HepG2 (cell line): Measurements from ENCODE around the gene STBD1. TPM values are rescaled to one million over a fixed set of nuclear protein-coding genes. Genes with fewer than 3 reads are reported as not detected.

Experiments
- CCAR2 ChIP-seq: fragments of 200-400 bp; formaldehyde crosslinking; optimal IDR thresholded peaks from 2 replicates; pipeline ENCODE3; 2018; ENCODE audit warnings: low read depth, mild to moderate bottlenecking, low read length, moderate library complexity
- CREM ChIP-seq, 2 experiments: sonication (generic) in 1 of 2; formaldehyde crosslinking in 1 of 2; IDR thresholded peaks; 2 replicates each; pipeline versions ENCODE4 v1.4.0 to v1.6.1; 2016 to 2020; ENCODE audit warnings: antibody characterized with exemption in 1 of 2, mild to moderate bottlenecking in 1 of 2, missing genetic modification reagents in 1 of 2
- MAFG ChIP-seq: sonication (generic); formaldehyde crosslinking; IDR thresholded peaks from 2 replicates; pipeline ENCODE4 v1.5.1; 2020; ENCODE audit warnings: mild to moderate bottlenecking, missing genetic modification reagents
- MIXL1 ChIP-seq: IDR thresholded peaks from 2 replicates; pipeline ENCODE4 v1.6.1; 2016
- NFRKB ChIP-seq: fragments of 450-650 bp; IDR thresholded peaks from 2 replicates; pipeline ENCODE4 v1.6.1; 2017
- PAXIP1 ChIP-seq: sonication (generic); formaldehyde crosslinking; conservative IDR thresholded peaks from 2 replicates; pipeline ENCODE4 v1.4.0; 2020; ENCODE audit warnings: mild to moderate bottlenecking, missing genetic modification reagents, moderate library complexity
- RXRA ChIP-seq: sonication (generic); formaldehyde crosslinking; IDR thresholded peaks from 2 replicates; pipeline ENCODE4 v1.5.1; 2020; ENCODE audit warnings: missing genetic modification reagents
- SMAD3 ChIP-seq: sonication (generic); formaldehyde crosslinking; IDR thresholded peaks from 2 replicates; pipeline ENCODE4 v1.4.0; 2020; ENCODE audit warnings: missing genetic modification reagents
- ZC3H13 ChIP-seq: sonication (generic); formaldehyde crosslinking; IDR thresholded peaks from 2 replicates; pipeline ENCODE4 v1.8.1; 2023; ENCODE audit warnings: mild to moderate bottlenecking, missing genetic modification reagents, moderate library complexity
- ZKSCAN5 ChIP-seq: sonication (generic); formaldehyde crosslinking; IDR thresholded peaks from 2 replicates; pipeline ENCODE4 v1.5.1; 2020; ENCODE audit warnings: mild to moderate bottlenecking, missing genetic modification reagents
- ZNF101 ChIP-seq: sonication (generic); formaldehyde crosslinking; IDR thresholded peaks from 2 replicates; pipeline ENCODE4 v1.4.0; 2020; ENCODE audit warnings: mild to moderate bottlenecking, low read depth, missing genetic modification reagents, borderline replicate concordance
- ZNF329 ChIP-seq: sonication (generic); formaldehyde crosslinking; IDR thresholded peaks from 2 replicates; pipeline ENCODE4 v1.9.0; 2021; ENCODE audit warnings: low read depth, mild to moderate bottlenecking, missing genetic modification reagents
- ZNF605 ChIP-seq: sonication (generic); formaldehyde crosslinking; IDR thresholded peaks from 2 replicates; pipeline ENCODE4 v1.8.0; 2022; ENCODE audit warnings: mild to moderate bottlenecking, missing genetic modification reagents
- ZNF614 ChIP-seq: IDR thresholded peaks from 2 replicates; pipeline ENCODE4 v1.6.1; 2018; ENCODE audit warnings: missing biosample characterization, missing genetic modification reagents, inconsistent platforms, borderline replicate concordance
- ZNF629 ChIP-seq: sonication (generic); formaldehyde crosslinking; conservative IDR thresholded peaks from 2 replicates; pipeline ENCODE4 v1.5.0; 2020; ENCODE audit warnings: missing genetic modification reagents
- ZNF891 ChIP-seq: sonication (generic); formaldehyde crosslinking; IDR thresholded peaks from 2 replicates; pipeline ENCODE4 v1.5.0; 2020; ENCODE audit warnings: mild to moderate bottlenecking, missing genetic modification reagents
- polyA plus RNA-seq, 8 experiments: library from polyadenylated mRNA; depleted of rRNA in 3 of 8; stranded (reverse) in 7 of 8; unstranded in 1 of 8; fragments of >200 nt; fragmentation: Illumina TruSeq in 4 of 8; extraction: Trizol in 4 of 8; gene quantifications; 2 replicates each; pipeline versions ENCODE4 v1.2.1 to v1.2.3, GENCODE V29; 2011 to 2016; ENCODE audit warnings: low read depth in 4 of 8, missing spikeins in 1 of 8, mixed read lengths in 1 of 8; ENCODE audit not compliant: insufficient read depth in 1 of 8
- total RNA-seq, 5 experiments: library from RNA; depleted of rRNA; stranded (reverse); fragments of >200 nt; fragmentation: Illumina TruSeq; extraction: Trizol; gene quantifications; 2 replicates each; pipeline ENCODE4 v1.2.3, GENCODE V29; 2016; ENCODE audit warnings: low read depth in 1 of 5
- TF ChIP-seq, protein P1 (sequence below): sonication (generic); formaldehyde crosslinking; IDR thresholded peaks from 2 replicates; pipeline ENCODE4 v1.5.0; 2020; ENCODE audit warnings: mild to moderate bottlenecking, missing genetic modification reagents
- TF ChIP-seq, protein P2 (sequence below): sonication (generic); formaldehyde crosslinking; IDR thresholded peaks from 2 replicates; pipeline ENCODE4 v1.4.0; 2020; ENCODE audit warnings: missing genetic modification reagents, mild to moderate bottlenecking, borderline replicate concordance
- TF ChIP-seq, protein P3 (sequence below): sonication (generic); formaldehyde crosslinking; IDR thresholded peaks from 2 replicates; pipeline ENCODE4 v1.4.0; 2020; ENCODE audit warnings: missing genetic modification reagents
- TF ChIP-seq, protein P4 (sequence below): sonication (generic); formaldehyde crosslinking; IDR thresholded peaks from 2 replicates; pipeline ENCODE4 v1.8.1; 2023; ENCODE audit warnings: missing genetic modification reagents, mild to moderate bottlenecking, borderline replicate concordance
- TF ChIP-seq, protein P5 (sequence below): sonication (generic); formaldehyde crosslinking; IDR thresholded peaks from 2 replicates; pipeline ENCODE4 v1.5.0; 2020; ENCODE audit warnings: missing genetic modification reagents

STBD1 gene
- total and polyA plus RNA-seq, 2 of the 13 experiments (the other 11 are each of a cell fraction or from before 2014, with no cell fraction given), result 2.8 to 4.3 TPM

GRCh38 chr4:76308548-76308947 is 2.0 kb downstream of the STBD1 start (continued):
- TF ChIP-seq, protein P1, sequence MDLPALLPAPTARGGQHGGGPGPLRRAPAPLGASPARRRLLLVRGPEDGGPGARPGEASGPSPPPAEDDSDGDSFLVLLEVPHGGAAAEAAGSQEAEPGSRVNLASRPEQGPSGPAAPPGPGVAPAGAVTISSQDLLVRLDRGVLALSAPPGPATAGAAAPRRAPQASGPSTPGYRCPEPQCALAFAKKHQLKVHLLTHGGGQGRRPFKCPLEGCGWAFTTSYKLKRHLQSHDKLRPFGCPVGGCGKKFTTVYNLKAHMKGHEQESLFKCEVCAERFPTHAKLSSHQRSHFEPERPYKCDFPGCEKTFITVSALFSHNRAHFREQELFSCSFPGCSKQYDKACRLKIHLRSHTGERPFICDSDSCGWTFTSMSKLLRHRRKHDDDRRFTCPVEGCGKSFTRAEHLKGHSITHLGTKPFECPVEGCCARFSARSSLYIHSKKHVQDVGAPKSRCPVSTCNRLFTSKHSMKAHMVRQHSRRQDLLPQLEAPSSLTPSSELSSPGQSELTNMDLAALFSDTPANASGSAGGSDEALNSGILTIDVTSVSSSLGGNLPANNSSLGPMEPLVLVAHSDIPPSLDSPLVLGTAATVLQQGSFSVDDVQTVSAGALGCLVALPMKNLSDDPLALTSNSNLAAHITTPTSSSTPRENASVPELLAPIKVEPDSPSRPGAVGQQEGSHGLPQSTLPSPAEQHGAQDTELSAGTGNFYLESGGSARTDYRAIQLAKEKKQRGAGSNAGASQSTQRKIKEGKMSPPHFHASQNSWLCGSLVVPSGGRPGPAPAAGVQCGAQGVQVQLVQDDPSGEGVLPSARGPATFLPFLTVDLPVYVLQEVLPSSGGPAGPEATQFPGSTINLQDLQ, result no peak
- TF ChIP-seq MIXL1 (CRISPR knock-in tag) (no peak), ZNF891 (no peak), NFRKB (no peak), ZNF101 (CRISPR knock-in tag) (no peak), ZNF629 (no peak), ZNF614 (CRISPR knock-in tag) (0 out of 2 replicates have a peak, but pooled peaks have one; percentile 28), ZKSCAN5 (CRISPR knock-in tag) (no peak), ZC3H13 (CRISPR knock-in tag) (no peak), ZNF329 (no peak), SMAD3 (CRISPR knock-in tag) (no peak), MAFG (CRISPR knock-in tag) (no peak), ZNF605 (CRISPR knock-in tag) (no peak), CCAR2 (no peak), PAXIP1 (CRISPR knock-in tag) (peak; percentile 76), RXRA (peak; percentile 57; the same call in 1 of the 2 replicates), CREM (IDR thresholded peaks at IDR 0.05) (no peak), CREM (CRISPR knock-in tag; IDR thresholded peaks at IDR 0.05) (no peak)
- TF ChIP-seq, protein P2, sequence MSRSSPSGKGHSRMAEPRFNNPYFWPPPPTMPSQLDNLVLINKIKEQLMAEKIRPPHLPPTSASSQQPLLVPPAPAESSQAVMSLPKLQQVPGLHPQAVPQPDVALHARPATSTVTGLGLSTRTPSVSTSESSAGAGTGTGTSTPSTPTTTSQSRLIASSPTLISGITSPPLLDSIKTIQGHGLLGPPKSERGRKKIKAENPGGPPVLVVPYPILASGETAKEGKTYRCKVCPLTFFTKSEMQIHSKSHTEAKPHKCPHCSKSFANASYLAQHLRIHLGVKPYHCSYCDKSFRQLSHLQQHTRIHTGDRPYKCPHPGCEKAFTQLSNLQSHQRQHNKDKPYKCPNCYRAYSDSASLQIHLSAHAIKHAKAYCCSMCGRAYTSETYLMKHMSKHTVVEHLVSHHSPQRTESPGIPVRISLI, result no peak
- TF ChIP-seq, protein P3, sequence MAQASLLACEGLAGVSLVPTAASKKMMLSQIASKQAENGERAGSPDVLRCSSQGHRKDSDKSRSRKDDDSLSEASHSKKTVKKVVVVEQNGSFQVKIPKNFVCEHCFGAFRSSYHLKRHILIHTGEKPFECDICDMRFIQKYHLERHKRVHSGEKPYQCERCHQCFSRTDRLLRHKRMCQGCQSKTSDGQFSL (CRISPR knock-in tag), result peak; percentile 80; the same call in 1 of the 2 replicates
- TF ChIP-seq, protein P4, sequence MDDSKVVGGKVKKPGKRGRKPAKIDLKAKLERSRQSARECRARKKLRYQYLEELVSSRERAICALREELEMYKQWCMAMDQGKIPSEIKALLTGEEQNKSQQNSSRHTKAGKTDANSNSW (CRISPR knock-in tag), result no peak
- TF ChIP-seq, protein P5, sequence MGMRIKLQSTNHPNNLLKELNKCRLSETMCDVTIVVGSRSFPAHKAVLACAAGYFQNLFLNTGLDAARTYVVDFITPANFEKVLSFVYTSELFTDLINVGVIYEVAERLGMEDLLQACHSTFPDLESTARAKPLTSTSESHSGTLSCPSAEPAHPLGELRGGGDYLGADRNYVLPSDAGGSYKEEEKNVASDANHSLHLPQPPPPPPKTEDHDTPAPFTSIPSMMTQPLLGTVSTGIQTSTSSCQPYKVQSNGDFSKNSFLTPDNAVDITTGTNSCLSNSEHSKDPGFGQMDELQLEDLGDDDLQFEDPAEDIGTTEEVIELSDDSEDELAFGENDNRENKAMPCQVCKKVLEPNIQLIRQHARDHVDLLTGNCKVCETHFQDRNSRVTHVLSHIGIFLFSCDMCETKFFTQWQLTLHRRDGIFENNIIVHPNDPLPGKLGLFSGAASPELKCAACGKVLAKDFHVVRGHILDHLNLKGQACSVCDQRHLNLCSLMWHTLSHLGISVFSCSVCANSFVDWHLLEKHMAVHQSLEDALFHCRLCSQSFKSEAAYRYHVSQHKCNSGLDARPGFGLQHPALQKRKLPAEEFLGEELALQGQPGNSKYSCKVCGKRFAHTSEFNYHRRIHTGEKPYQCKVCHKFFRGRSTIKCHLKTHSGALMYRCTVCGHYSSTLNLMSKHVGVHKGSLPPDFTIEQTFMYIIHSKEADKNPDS (CRISPR knock-in tag), result no peak
